K562 (cell line): ENCODE measurements around the gene S1PR1. TPM values are rescaled to one million over a fixed set of nuclear protein-coding genes. Genes with fewer than 3 reads are reported as not detected.

Experiments used
- ATAC-seq: fragments of 200-7000 bp; cut with Tn5 transposase; 3 replicates; pipeline ENCODE4 v1.9.1; 2020; ENCODE audit warnings: moderate library complexity
- BruUV-seq: library from RNA; stranded (reverse); fragments of 400-500 nt; replicated peaks from 2 replicates; lab custom pipeline; 2021; lab: Mats Ljungman, UMichigan
- CTCF ChIA-PET: fragments of 300-600 bp; formaldehyde crosslinking; extraction: SDS; loops from one replicate; lab custom pipeline; 2021; ENCODE audit warnings: low intra/inter-chr PET ratio; lab: Yijun Ruan, JAX
- POLR2A ChIA-PET: fragments of 300-600, 350-650 bp; sonication (Branson Sonifier 250); formaldehyde crosslinking; extraction: SDS; loops from one replicate; lab custom pipeline; 2021; ENCODE audit warnings: antibody characterized with exemption, inconsistent platforms; lab: Yijun Ruan, JAX
- DNase-seq, 4 experiments: peaks; one replicate each; pipeline versions ENCODE4 v3.0.0 to v3.0.0-alpha.2; 2011 to 2018; ENCODE audit warnings: low spot score in 3 of 4, mixed read lengths in 3 of 4; ENCODE audit errors: extremely low read depth in 1 of 4
- FAIRE-seq: peaks from 2 replicates; lab custom pipeline; 2011; peaks lifted over from hg19 to GRCh38; lab: Jason Lieb, UNC
- H2AFZ ChIP-seq: 2 replicates; pipeline ENCODE4 v1.6.0; 2011; ENCODE audit warnings: low read depth, low read length, control low read depth, inconsistent platforms
- H3K27ac ChIP-seq: fragments of 200-600 bp; 3 replicates; pipeline ENCODE4 v1.8.0; 2011; ENCODE audit warnings: low read depth, mild to moderate bottlenecking, control low read depth, inconsistent platforms, low read length, moderate library complexity, mixed read lengths; ENCODE audit errors: extremely low read depth
- H3K27me3 ChIP-seq, 2 experiments: fragments of 300-600 bp in 1 of 2; 2 replicates in 1 of 2; 3 replicates in 1 of 2; pipeline versions ENCODE4 v1.6.0 to v1.8.0; 2011; ENCODE audit warnings: inconsistent platforms in 2 of 2, low read length in 2 of 2, mild to moderate bottlenecking in 1 of 2, mixed read lengths in 1 of 2, moderate library complexity in 1 of 2; ENCODE audit not compliant: control insufficient read depth in 2 of 2, insufficient read depth in 2 of 2
- H3K36me3 ChIP-seq: fragments of 300-600 bp; 3 replicates; pipeline ENCODE4 v1.8.0; 2011; ENCODE audit warnings: mild to moderate bottlenecking, low read length, inconsistent platforms; ENCODE audit not compliant: control insufficient read depth, insufficient read depth
- H3K4me1 ChIP-seq, 2 experiments: fragments of 200-600 bp in 1 of 2; replicated peaks in 1 of 2; 2 replicates in 1 of 2; 3 replicates in 1 of 2; pipeline versions ENCODE4 v1.5.1 to v1.8.0; 2011; ENCODE audit warnings: inconsistent platforms in 2 of 2, low read length in 2 of 2, mild to moderate bottlenecking in 1 of 2, mixed read lengths in 1 of 2, moderate library complexity in 1 of 2; ENCODE audit not compliant: control insufficient read depth in 2 of 2, insufficient read depth in 2 of 2
- H3K4me2 ChIP-seq: 2 replicates; pipeline ENCODE4 v1.6.1; 2011; ENCODE audit warnings: low read length, control low read depth, inconsistent platforms, mixed read lengths; ENCODE audit not compliant: insufficient read depth
- H3K4me3 ChIP-seq: fragments of 200-600 bp; sonication (generic), shearing (Covaris generic); 2 replicates; pipeline ENCODE4 v1.5.1; 2016; ENCODE audit warnings: control low read depth, inconsistent platforms
- H3K79me2 ChIP-seq: fragments of 200-600 bp; 3 replicates; pipeline ENCODE4 v1.8.0; 2011; ENCODE audit warnings: low read length, inconsistent platforms; ENCODE audit not compliant: control insufficient read depth, insufficient read depth
- H3K9ac ChIP-seq, 2 experiments: 2 replicates each; pipeline versions ENCODE4 v1.6.0 to v1.6.1; 2011; ENCODE audit warnings: low read depth in 2 of 2, low read length in 2 of 2, control low read depth in 1 of 2, inconsistent platforms in 1 of 2, mild to moderate bottlenecking in 1 of 2, mixed read lengths in 1 of 2; ENCODE audit not compliant: insufficient read depth in 1 of 2
- H3K9me1 ChIP-seq: one replicate; pipeline ENCODE4 v1.6.0; 2011; ENCODE audit warnings: inconsistent platforms, mild to moderate bottlenecking, low read length, moderate library complexity; ENCODE audit not compliant: control insufficient read depth, insufficient read depth
- H3K9me3 ChIP-seq: replicated peaks from 2 replicates; pipeline ENCODE4 v1.5.1; 2011; ENCODE audit warnings: low read depth, low read length, inconsistent platforms; ENCODE audit not compliant: control insufficient read depth, insufficient read depth
- H4K20me1 ChIP-seq: replicated peaks from 2 replicates; pipeline ENCODE4 v1.6.1; 2011; ENCODE audit warnings: low read length, inconsistent platforms, mixed read lengths; ENCODE audit not compliant: control insufficient read depth, insufficient read depth
- ARID3A ChIP-seq: IDR thresholded peaks from 2 replicates; pipeline ENCODE4 v1.6.1; 2012; ENCODE audit warnings: low read depth, low read length, improper control_type of control experiment, borderline replicate concordance
- ARID4B ChIP-seq: sonication (generic); formaldehyde crosslinking; IDR thresholded peaks from 2 replicates; pipeline ENCODE4 v1.8.0; 2022; ENCODE audit warnings: mild to moderate bottlenecking, missing genetic modification reagents
- FOXP1 ChIP-seq: sonication (generic); formaldehyde crosslinking; IDR thresholded peaks from 2 replicates; pipeline ENCODE4 v1.8.0; 2022; ENCODE audit warnings: mild to moderate bottlenecking, missing genetic modification reagents
- GTF2E2 ChIP-seq: fragments of 200-800 bp; sonication (Bioruptor generic); IDR thresholded peaks from 2 replicates; pipeline ENCODE4 v1.6.1; 2016; ENCODE audit warnings: missing genetic modification characterization, missing compliant biosample characterization
- HDAC8 ChIP-seq: fragments of 450-650 bp; IDR thresholded peaks from 2 replicates; pipeline ENCODE4 v1.6.1; 2016; ENCODE audit warnings: mild to moderate bottlenecking, missing genetic modification characterization, moderate library complexity, missing compliant biosample characterization
- MED1 ChIP-seq: sonication (generic); formaldehyde crosslinking; IDR thresholded peaks from 2 replicates; pipeline ENCODE4 v1.8.1; 2023; ENCODE audit warnings: missing genetic modification reagents, borderline replicate concordance
- NEUROD1 ChIP-seq: fragments of 150-350 bp; IDR thresholded peaks from 2 replicates; pipeline ENCODE4 v1.6.1; 2014; ENCODE audit warnings: borderline replicate concordance, low read length, low read depth; ENCODE audit not compliant: partially characterized antibody
- NR4A1 ChIP-seq, 2 experiments: fragments of 250-450 bp in 1 of 2; fragments of 450-650 bp in 1 of 2; sonication (Bioruptor Pico) in 1 of 2; IDR thresholded peaks; 2 replicates each; pipeline versions ENCODE4 v1.4.0 to v1.6.1; 2016 to 2020; ENCODE audit warnings: mild to moderate bottlenecking in 2 of 2, missing compliant biosample characterization in 1 of 2, missing genetic modification characterization in 1 of 2, moderate library complexity in 1 of 2
- ZBTB1 ChIP-seq: sonication (generic); formaldehyde crosslinking; IDR thresholded peaks from 2 replicates; pipeline ENCODE4 v1.8.1; 2023; ENCODE audit warnings: missing genetic modification reagents, low read depth, mild to moderate bottlenecking, borderline replicate concordance
- ZNF184 ChIP-seq: sonication (generic); formaldehyde crosslinking; IDR thresholded peaks from 2 replicates; pipeline ENCODE4 v1.5.0; 2020; ENCODE audit warnings: missing genetic modification reagents
- ZNF785 ChIP-seq: fragments of 250-450 bp; sonication (Bioruptor Pico); IDR thresholded peaks from 2 replicates; pipeline ENCODE4 v1.4.0; 2020; ENCODE audit warnings: mild to moderate bottlenecking
- WGBS: fragments of 100-300 bp; shearing (Covaris generic); methylation state at CpG from one replicate; pipeline ENCODE4 v1.1.6; 2016; ENCODE audit warnings: low coverage, mixed read lengths; ENCODE audit not compliant: insufficient coverage; ENCODE audit errors: missing lambda C conversion rate; 5-methylcytosine and 5-hydroxymethylcytosine counted together
- in situ Hi-C: fragments of 300-500 bp; cut with MboI; formaldehyde crosslinking; loops from 4 replicates; pipeline ENCODE4 v1.15.0; 2018; ENCODE audit warnings: inconsistent platforms, mixed read lengths
- intact Hi-C: fragments of 100-400 bp; cut with micrococcal nuclease; formaldehyde crosslinking; loops from 2 replicates; pipeline ENCODE4 v1.14.2; 2022
- polyA plus RNA-seq, 8 experiments: library from polyadenylated mRNA; depleted of rRNA in 4 of 8; stranded (reverse) in 5 of 8; unstranded in 3 of 8; fragments of >200 nt; fragmentation: Nextera tagmentation in 2 of 8; fragmentation: Illumina TruSeq in 1 of 8; extraction: Ambion mirVana in 2 of 8; extraction: Trizol in 1 of 8; gene quantifications; 2 replicates each; pipeline versions ENCODE4 v1.2.1 to v1.2.3, GENCODE V29; 2011 to 2014; ENCODE audit warnings: inconsistent platforms in 1 of 8, missing spikeins in 1 of 8
- total RNA-seq, 7 experiments: library from RNA; depleted of rRNA in 6 of 7; stranded (reverse); fragments of >200 nt in 6 of 7; fragmentation: Illumina TruSeq in 2 of 7; extraction: Trizol in 2 of 7; gene quantifications; 2 replicates each; pipeline versions ENCODE4 v1.2.1 to v1.2.3, GENCODE V29; 2011 to 2021; ENCODE audit warnings: low replicate concordance in 1 of 7

Gene S1PR1
- total and polyA plus RNA-seq, 9 of the 15 experiments (the other 6 are each of a cell fraction or from before 2014, with no cell fraction given) = 0.22 to 1.2 (median 0.43) TPM

DNA sequence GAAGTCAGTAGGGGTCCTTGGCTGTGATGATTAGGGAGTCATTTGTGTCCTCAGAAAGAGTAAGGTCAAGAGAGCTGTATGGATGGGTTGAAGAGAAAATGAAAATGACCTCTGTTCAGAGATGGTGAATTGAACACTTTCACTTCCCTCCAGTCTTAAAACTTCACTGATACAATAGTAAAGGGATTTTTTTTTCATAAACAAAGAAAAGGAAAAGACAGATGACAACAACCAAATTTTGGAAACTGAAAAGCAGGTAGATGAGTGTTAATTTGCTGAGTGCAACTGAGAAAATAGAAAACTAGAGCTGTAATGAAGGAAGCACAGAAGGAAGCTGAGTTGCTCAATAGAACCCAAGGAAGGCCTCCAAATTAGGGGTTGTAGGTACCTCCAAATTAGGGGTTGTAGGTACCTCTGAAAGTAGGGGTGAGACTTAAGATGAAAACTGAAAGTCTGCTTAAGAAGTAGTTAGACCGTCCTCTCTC, 14.8 kb upstream of the S1PR1 start:
- Histone ChIP-seq H3K9ac (no peak overlapping the region), H3K9me1 (no peaks in the 10 kb centered on the region), H3K4me1 (peaks cover 0 to 5% of the 10 kb centered on the region in 2 experiments; a peak in 3 of 5 replicates), H2AFZ (no peak overlapping the region; the same call in 1 of the 2 replicates), H3K79me2 (no peaks in the 10 kb centered on the region), H4K20me1 (no peaks in the 10 kb centered on the region), H3K27ac (no peak overlapping the region), H3K4me3 (no peak overlapping the region), H3K4me2 (no peak overlapping the region), H3K36me3 (no peaks in the 10 kb centered on the region), H3K27me3 (no peaks in the 10 kb centered on the region), H3K9me3 (no peaks in the 10 kb centered on the region)
- CTCF ChIA-PET = no interaction called here
- in situ Hi-C loops = no loop called here
- BruUV-seq = no TSS peak
- no peak for FAIRE-seq
- DNase-seq = no peak
- no peak for ATAC-seq
- WGBS = 89% methylated on average over 1 of the region's 1 CpG
- intact Hi-C loops = no loop called here
- POLR2A ChIA-PET = interaction anchor here (1.2 kb wide), 1 partner anchor 13 kb away, joined by 3 read pairs; no protein-coding TSS in a partner anchor
- no peak for TF ChIP-seq ARID3A
- no peak for TF ChIP-seq NEUROD1
- no peak for TF ChIP-seq ZNF184 (CRISPR knock-in tag)
- no peak for TF ChIP-seq ARID4B (CRISPR knock-in tag)
- no peak for TF ChIP-seq ZNF785
- no peak for TF ChIP-seq FOXP1 (CRISPR knock-in tag)
- TF ChIP-seq HDAC8 (tag) = no peak
- TF ChIP-seq MED1 (CRISPR knock-in tag) = no peak
- no peak for TF ChIP-seq GTF2E2 (tag)
- no peak for TF ChIP-seq NR4A1 (CRISPR knock-in tag; IDR thresholded peaks at IDR 0.05)
- no peak for TF ChIP-seq NR4A1 (tag; IDR thresholded peaks at IDR 0.05)
- no peak for TF ChIP-seq ZBTB1 (CRISPR knock-in tag)
